Parathyroid adenoma (tissue), 2 donors: ENCODE results near the gene ZNF333.

Experiments
- H2AFZ ChIP-seq: fragments of 300-600 bp; sonication (generic); one replicate; pipeline ENCODE4 v1.7.0; 2017; ENCODE audit warnings: antibody characterized with exemption, mild to moderate bottlenecking
- H3K27ac ChIP-seq: fragments of 300-600 bp; sonication (generic); one replicate; pipeline ENCODE4 v1.7.0; 2017
- H3K27me3 ChIP-seq: fragments of 300-600 bp; sonication (generic); one replicate; pipeline ENCODE4 v1.7.0; 2017; ENCODE audit warnings: low read length; ENCODE audit not compliant: control insufficient read depth, insufficient read depth
- H3K36me3 ChIP-seq: fragments of 300-600 bp; sonication (generic); one replicate; pipeline ENCODE4 v1.7.0; 2017; ENCODE audit warnings: low read length; ENCODE audit not compliant: control insufficient read depth, insufficient read depth
- H3K4me1 ChIP-seq: fragments of 300-600 bp; sonication (generic); one replicate; pipeline ENCODE4 v1.7.0; 2017; ENCODE audit warnings: control low read depth
- H3K4me2 ChIP-seq: fragments of 300-600 bp; sonication (generic); one replicate; pipeline ENCODE4 v1.7.0; 2017; ENCODE audit warnings: low read length
- H3K4me3 ChIP-seq: fragments of 300-600 bp; sonication (generic); one replicate; pipeline ENCODE4 v1.7.0; 2017; ENCODE audit warnings: low read depth, low read length
- H3K79me2 ChIP-seq: fragments of 300-600 bp; sonication (generic); one replicate; pipeline ENCODE4 v1.7.0; 2017; ENCODE audit warnings: control low read depth
- H3K9ac ChIP-seq: fragments of 300-600 bp; sonication (generic); one replicate; pipeline ENCODE4 v1.7.0; 2017; ENCODE audit warnings: mild to moderate bottlenecking
- H3K9me3 ChIP-seq: fragments of 300-600 bp; sonication (generic); one replicate; pipeline ENCODE4 v1.7.0; 2017; ENCODE audit warnings: low read length; ENCODE audit not compliant: control insufficient read depth
- TF ChIP-seq, protein P1 (sequence below): fragments of 300-600 bp; sonication (generic); IDR thresholded peaks from one replicate; pipeline ENCODE4 v1.7.0; 2017; ENCODE audit warnings: antibody characterized with exemption, mild to moderate bottlenecking
- donor health status: primary hyperparathyroidism.

The ZNF333 gene

GRCh38 chr19:14735915-14736314 is 46.1 kb downstream of the ZNF333 start:
- no peak overlapping the region for H3K9ac ChIP-seq
- H3K9me3 ChIP-seq: no peaks in the 10 kb centered on the region
- H3K79me2 ChIP-seq: no peaks in the 10 kb centered on the region
- H3K4me1 ChIP-seq: no peaks in the 10 kb centered on the region
- no peaks in the 10 kb centered on the region for H3K36me3 ChIP-seq
- no peak overlapping the region for H2AFZ ChIP-seq
- H3K27ac ChIP-seq: no peak overlapping the region
- H3K27me3 ChIP-seq: no peaks in the 10 kb centered on the region
- TF ChIP-seq, protein P1, sequence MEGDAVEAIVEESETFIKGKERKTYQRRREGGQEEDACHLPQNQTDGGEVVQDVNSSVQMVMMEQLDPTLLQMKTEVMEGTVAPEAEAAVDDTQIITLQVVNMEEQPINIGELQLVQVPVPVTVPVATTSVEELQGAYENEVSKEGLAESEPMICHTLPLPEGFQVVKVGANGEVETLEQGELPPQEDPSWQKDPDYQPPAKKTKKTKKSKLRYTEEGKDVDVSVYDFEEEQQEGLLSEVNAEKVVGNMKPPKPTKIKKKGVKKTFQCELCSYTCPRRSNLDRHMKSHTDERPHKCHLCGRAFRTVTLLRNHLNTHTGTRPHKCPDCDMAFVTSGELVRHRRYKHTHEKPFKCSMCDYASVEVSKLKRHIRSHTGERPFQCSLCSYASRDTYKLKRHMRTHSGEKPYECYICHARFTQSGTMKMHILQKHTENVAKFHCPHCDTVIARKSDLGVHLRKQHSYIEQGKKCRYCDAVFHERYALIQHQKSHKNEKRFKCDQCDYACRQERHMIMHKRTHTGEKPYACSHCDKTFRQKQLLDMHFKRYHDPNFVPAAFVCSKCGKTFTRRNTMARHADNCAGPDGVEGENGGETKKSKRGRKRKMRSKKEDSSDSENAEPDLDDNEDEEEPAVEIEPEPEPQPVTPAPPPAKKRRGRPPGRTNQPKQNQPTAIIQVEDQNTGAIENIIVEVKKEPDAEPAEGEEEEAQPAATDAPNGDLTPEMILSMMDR: no peak
- no peak overlapping the region for H3K4me2 ChIP-seq
- no peak overlapping the region for H3K4me3 ChIP-seq

DNA sequence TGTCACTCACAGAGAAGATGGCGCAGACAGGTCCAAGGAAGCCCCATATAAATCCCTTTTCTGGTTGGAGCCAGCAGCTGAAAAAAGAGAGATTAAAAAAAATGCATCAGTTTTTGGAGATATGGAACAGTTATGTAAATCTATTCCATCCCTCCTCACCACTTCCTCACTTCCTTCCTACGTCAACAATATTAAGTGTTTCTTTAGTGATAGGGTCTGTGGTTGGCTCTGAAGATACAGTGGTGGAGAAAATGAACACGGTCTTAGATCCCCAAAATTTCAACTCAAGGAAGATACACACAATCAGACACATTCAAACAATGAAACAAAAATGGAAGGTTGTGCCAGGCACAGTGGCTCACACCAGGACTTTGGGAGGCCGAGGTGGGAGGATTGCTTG is 57.0 kb downstream of the ZNF333 start:
- Histone ChIP-seq H3K27ac (no peak overlapping the region), H3K36me3 (no peaks in the 10 kb centered on the region), H3K4me3 (no peak overlapping the region), H3K9me3 (no peaks in the 10 kb centered on the region), H3K4me1 (no peaks in the 10 kb centered on the region), H3K4me2 (no peak overlapping the region), H3K79me2 (no peaks in the 10 kb centered on the region), H2AFZ (no peak overlapping the region), H3K27me3 (no peaks in the 10 kb centered on the region), H3K9ac (no peak overlapping the region)
- TF ChIP-seq, protein P1: no peak

DNA sequence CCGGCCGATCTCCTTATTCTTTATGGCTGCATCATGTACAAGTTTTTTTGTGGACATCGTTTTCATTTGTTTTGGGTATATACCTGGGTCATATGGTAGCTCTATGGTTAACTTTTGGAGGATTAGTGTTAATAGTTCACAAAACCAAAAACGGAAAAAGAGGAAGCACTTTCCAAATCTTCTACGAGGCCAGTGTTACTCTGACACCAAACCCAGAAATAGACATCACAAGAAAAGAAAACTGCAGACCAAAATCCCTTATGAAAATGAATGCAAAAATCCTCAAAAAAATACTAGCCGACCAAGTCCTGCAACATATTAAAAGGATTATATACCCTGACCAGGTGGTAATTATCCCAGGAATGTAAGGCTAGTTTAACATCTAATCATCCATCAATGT is 58.8 kb downstream of the ZNF333 start:
- H3K79me2 ChIP-seq: no peaks in the 10 kb centered on the region
- H3K9ac ChIP-seq: no peak overlapping the region
- no peak overlapping the region for H3K4me2 ChIP-seq
- no peak overlapping the region for H3K4me3 ChIP-seq
- no peak overlapping the region for H2AFZ ChIP-seq
- TF ChIP-seq, protein P1: no peak
- no peaks in the 10 kb centered on the region for H3K36me3 ChIP-seq
- H3K27ac ChIP-seq: no peak overlapping the region
- no peaks in the 10 kb centered on the region for H3K4me1 ChIP-seq
- no peaks in the 10 kb centered on the region for H3K9me3 ChIP-seq
- no peaks in the 10 kb centered on the region for H3K27me3 ChIP-seq

DNA sequence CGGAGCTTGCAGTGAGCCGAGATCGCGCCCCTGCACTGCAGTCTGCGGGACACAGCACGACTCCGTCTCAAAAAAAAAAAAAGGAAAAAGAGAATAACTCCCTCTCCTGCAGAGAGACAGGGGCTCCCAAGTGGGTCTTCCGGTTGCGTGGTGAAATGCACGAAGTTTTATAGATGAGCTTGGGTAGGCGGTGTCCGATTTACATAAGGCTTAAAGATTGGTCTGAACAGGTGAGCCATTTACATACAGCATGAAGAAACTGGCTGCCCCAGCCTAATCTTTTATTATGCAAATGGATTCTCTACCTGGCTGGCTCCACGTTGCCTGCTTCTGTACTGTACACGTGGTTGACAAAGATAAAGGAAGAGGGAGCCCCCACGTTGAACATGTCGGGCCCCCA is 69.0 kb downstream of the ZNF333 start:
- no peaks in the 10 kb centered on the region for H3K9me3 ChIP-seq
- H3K9ac ChIP-seq: no peak overlapping the region
- H3K4me2 ChIP-seq: no peak overlapping the region
- H3K27ac ChIP-seq: no peak overlapping the region
- H3K4me3 ChIP-seq: no peak overlapping the region
- TF ChIP-seq, protein P1: no peak
- H2AFZ ChIP-seq: no peak overlapping the region
- no peaks in the 10 kb centered on the region for H3K4me1 ChIP-seq
- H3K27me3 ChIP-seq: no peaks in the 10 kb centered on the region
- H3K36me3 ChIP-seq: no peaks in the 10 kb centered on the region
- no peaks in the 10 kb centered on the region for H3K79me2 ChIP-seq

DNA sequence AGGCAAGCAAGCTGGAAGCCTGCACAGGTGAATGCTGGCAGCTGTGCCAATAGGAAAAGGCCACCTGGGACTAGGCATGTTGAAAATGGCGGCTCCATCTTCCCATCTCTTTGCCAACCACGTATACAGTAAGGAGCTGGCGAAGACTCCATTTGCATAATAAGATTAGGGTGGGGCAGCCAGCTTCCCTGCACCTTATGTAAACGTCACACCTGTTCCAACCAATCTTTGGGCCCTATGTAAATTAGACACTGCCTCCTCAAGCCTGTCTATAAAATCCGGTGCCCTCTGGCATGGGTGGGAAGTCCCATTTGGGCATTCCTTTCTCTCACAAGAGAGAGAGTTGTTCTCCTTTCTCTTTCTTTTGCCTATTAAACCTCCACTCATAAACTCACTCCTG is 71.8 kb downstream of the ZNF333 start:
- TF ChIP-seq, protein P1: no peak
- Histone ChIP-seq H3K27me3 (no peaks in the 10 kb centered on the region), H3K79me2 (no peaks in the 10 kb centered on the region), H3K4me1 (no peaks in the 10 kb centered on the region), H3K36me3 (no peaks in the 10 kb centered on the region), H3K27ac (no peak overlapping the region), H3K4me2 (no peak overlapping the region), H3K9ac (no peak overlapping the region), H2AFZ (no peak overlapping the region), H3K4me3 (no peak overlapping the region), H3K9me3 (no peaks in the 10 kb centered on the region)
